Measurements from ENCODE around the gene MOCOS. TPM values are rescaled to one million over a fixed set of nuclear protein-coding genes. Genes with fewer than 3 reads are reported as not detected.

The MOCOS gene
- total and polyA plus RNA-seq, 10 donors = 0.13 to 2.7 (median 0.53) TPM

- TF ChIP-seq POLR2A (IDR thresholded peaks at IDR 0.05) (no peak), POLR2AphosphoS5 (IDR thresholded peaks at IDR 0.05) (no peak), CTCF (IDR thresholded peaks at IDR 0.05 in 8 of 11, conservative IDR thresholded peaks at IDR 0.05 in 3 of 11) (no peak)
- no peaks in the 10 kb centered on the region for H3K4me1 ChIP-seq
- no peak for DNase-seq
- H3K27me3 ChIP-seq (replicated peaks in 1 of 7) = peaks cover 0 to 11% (median 0%) of the 10 kb centered on the region in 7 donors
- H3K36me3 ChIP-seq = no peaks in the 10 kb centered on the region
- 55 to 71% (median 59%) methylated on average over 5 of the region's 5 CpGs for WGBS, 5 donors
- no peak overlapping the region for H3K27ac ChIP-seq
- intact Hi-C loops (cut with DNase I; ENCODE audit: low total_unique reads) = no loop called here
- no peaks in the 10 kb centered on the region for H3K9me3 ChIP-seq
- H3K4me3 ChIP-seq = no peak overlapping the region
These were observed 77.7 kb downstream of the MOCOS start for GRCh38 chr18:36265015-36265414.

- Histone ChIP-seq H3K9me3 (no peaks in the 10 kb centered on the region), H3K4me3 (no peak overlapping the region), H3K4me1 (no peaks in the 10 kb centered on the region), H3K27me3 (replicated peaks in 1 of 7) (peaks cover 0 to 11% (median 0%) of the 10 kb centered on the region in 7 donors), H3K27ac (no peak overlapping the region), H3K36me3 (no peaks in the 10 kb centered on the region)
- intact Hi-C loops (cut with DNase I; ENCODE audit: low total_unique reads) = no loop called here
- no peak for DNase-seq
- TF ChIP-seq POLR2A (IDR thresholded peaks at IDR 0.05) (no peak), CTCF (IDR thresholded peaks at IDR 0.05 in 8 of 11, conservative IDR thresholded peaks at IDR 0.05 in 3 of 11) (no peak), POLR2AphosphoS5 (IDR thresholded peaks at IDR 0.05) (no peak)
- WGBS, 5 donors = 70 to 88% (median 79%) methylated on average over 4 of the region's 4 CpGs
These were observed 81.9 kb downstream of the MOCOS start for GRCh38 chr18:36269157-36269556.

GRCh38 chr18:36271153-36271552 lies 83.9 kb downstream of the MOCOS start:
- intact Hi-C loops (cut with DNase I; ENCODE audit: low total_unique reads) = no loop called here
- peaks cover 0 to 10% (median 0%) of the 10 kb centered on the region in 7 donors for H3K27me3 ChIP-seq (replicated peaks in 1 of 7)
- no peak for DNase-seq
- TF ChIP-seq POLR2A (IDR thresholded peaks at IDR 0.05) (no peak), POLR2AphosphoS5 (IDR thresholded peaks at IDR 0.05) (no peak), CTCF (IDR thresholded peaks at IDR 0.05 in 8 of 11, conservative IDR thresholded peaks at IDR 0.05 in 3 of 11) (no peak)
- H3K36me3 ChIP-seq = no peaks in the 10 kb centered on the region
- H3K27ac ChIP-seq = no peak overlapping the region
- no peaks in the 10 kb centered on the region for H3K4me1 ChIP-seq
- no peak overlapping the region for H3K4me3 ChIP-seq
- H3K9me3 ChIP-seq = no peaks in the 10 kb centered on the region

- peaks cover 0 to 8% (median 0%) of the 10 kb centered on the region in 7 donors for H3K27me3 ChIP-seq (replicated peaks in 1 of 7)
- no peaks in the 10 kb centered on the region for H3K4me1 ChIP-seq
- TF ChIP-seq POLR2AphosphoS5 (IDR thresholded peaks at IDR 0.05) (no peak), CTCF (IDR thresholded peaks at IDR 0.05 in 8 of 11, conservative IDR thresholded peaks at IDR 0.05 in 3 of 11) (no peak), POLR2A (IDR thresholded peaks at IDR 0.05) (no peak)
- no peaks in the 10 kb centered on the region for H3K9me3 ChIP-seq
- intact Hi-C loops (cut with DNase I; ENCODE audit: low total_unique reads) = no loop called here
- H3K27ac ChIP-seq = no peak overlapping the region
- H3K4me3 ChIP-seq = no peak overlapping the region
- no peak for DNase-seq
- no peaks in the 10 kb centered on the region for H3K36me3 ChIP-seq
- 89 to 95% (median 92%) methylated on average over 8 of the region's 8 CpGs for WGBS, 5 donors
These were observed 86.0 kb downstream of the MOCOS start for GRCh38 chr18:36273347-36273746.
